GM12878 (cell line): Measurements from ENCODE around the gene MISFA. TPM values are rescaled to one million over a fixed set of nuclear protein-coding genes. Genes with fewer than 3 reads are reported as not detected.

Experiments used
- ATAC-seq: fragments of 200-7000 bp; cut with Tn5 transposase; 3 replicates; pipeline ENCODE4 v1.9.1; 2020; ENCODE audit warnings: mild to moderate bottlenecking, moderate library complexity
- BruUV-seq: library from RNA; stranded (reverse); fragments of 400-500 nt; replicated peaks from 2 replicates; lab custom pipeline; 2021; lab: Mats Ljungman, UMichigan
- CTCF ChIA-PET: fragments of 300-600 bp; sonication (Branson Sonifier 250); formaldehyde crosslinking; extraction: SDS; loops from one replicate; lab custom pipeline; 2021; ENCODE audit warnings: inconsistent platforms; lab: Yijun Ruan, JAX
- POLR2A ChIA-PET: fragments of 350-600 bp; formaldehyde crosslinking; extraction: SDS; loops from one replicate; lab custom pipeline; 2021; ENCODE audit warnings: inconsistent platforms; lab: Charles Lee
- RAD21 ChIA-PET: fragments of 300-600 bp; sonication (Branson Sonifier 250); formaldehyde crosslinking; loops from one replicate; lab custom pipeline; 2023; ENCODE audit warnings: antibody characterized with exemption; ENCODE audit not compliant: unreplicated experiment; lab: Charles Lee
- SMC1A ChIA-PET: fragments of 300-600 bp; sonication (Branson Sonifier 250); formaldehyde crosslinking; loops from one replicate; lab custom pipeline; 2023; ENCODE audit not compliant: unreplicated experiment, uncharacterized antibody; lab: Charles Lee
- DNase-seq: peaks from one replicate; pipeline ENCODE4 v3.0.0-alpha.2; 2011; ENCODE audit warnings: low read depth, low spot score
- FAIRE-seq: peaks from 3 replicates; lab custom pipeline; 2011; peaks lifted over from hg19 to GRCh38; lab: Jason Lieb, UNC
- H2AFZ ChIP-seq: 2 replicates; pipeline ENCODE4 v1.6.0; 2011; ENCODE audit warnings: low read depth, low read length, control low read depth; ENCODE audit not compliant: control insufficient read depth
- H3K27ac ChIP-seq: 2 replicates; pipeline ENCODE4 v1.5.1; 2011; ENCODE audit warnings: control low read depth; ENCODE audit not compliant: control insufficient read depth, insufficient read depth
- H3K27me3 ChIP-seq, 2 experiments: replicated peaks in 1 of 2; 2 replicates each; pipeline versions ENCODE4 v1.6.0 to v1.6.1; 2011; ENCODE audit warnings: low read length in 1 of 2; ENCODE audit not compliant: control insufficient read depth in 2 of 2, insufficient read depth in 2 of 2
- H3K36me3 ChIP-seq, 2 experiments: 2 replicates each; pipeline ENCODE4 v1.5.1; 2011; ENCODE audit warnings: low read length in 1 of 2; ENCODE audit not compliant: control insufficient read depth in 2 of 2, insufficient read depth in 2 of 2
- H3K4me1 ChIP-seq: 2 replicates; pipeline ENCODE4 v1.6.1; 2011; ENCODE audit warnings: mild to moderate bottlenecking, low read length, moderate library complexity, mixed read lengths; ENCODE audit not compliant: control insufficient read depth, insufficient read depth
- H3K4me2 ChIP-seq: 2 replicates; pipeline ENCODE4 v1.6.0; 2011; ENCODE audit warnings: control low read depth; ENCODE audit not compliant: control insufficient read depth, insufficient read depth
- H3K4me3 ChIP-seq: fragments of 200-600 bp; sonication (generic); 2 replicates; pipeline ENCODE4 v1.5.1; 2016
- H3K79me2 ChIP-seq: 2 replicates; pipeline ENCODE4 v1.6.0; 2011; ENCODE audit warnings: low read length; ENCODE audit not compliant: control insufficient read depth, insufficient read depth
- H3K9ac ChIP-seq: 2 replicates; pipeline ENCODE4 v1.8.0; 2011; ENCODE audit warnings: low read length, control low read depth, mixed read lengths; ENCODE audit not compliant: control insufficient read depth, insufficient read depth
- H3K9me3 ChIP-seq: replicated peaks from 3 replicates; pipeline ENCODE4 v1.5.1; 2011; ENCODE audit warnings: mild to moderate bottlenecking, low read length; ENCODE audit not compliant: control insufficient read depth, insufficient read depth
- H4K20me1 ChIP-seq: 2 replicates; pipeline ENCODE4 v1.6.0; 2011; ENCODE audit not compliant: control insufficient read depth, insufficient read depth
- BCL11A ChIP-seq: IDR thresholded peaks from 2 replicates; pipeline ENCODE4 v1.6.1; 2011; ENCODE audit warnings: low read depth, low read length
- CHD2 ChIP-seq: IDR thresholded peaks from 2 replicates; pipeline ENCODE4 v1.6.1; 2011; ENCODE audit warnings: low read depth, low read length, improper control_type of control experiment, borderline replicate concordance
- ETV6 ChIP-seq, 2 experiments: fragments of 450-650 bp in 1 of 2; IDR thresholded peaks in 1 of 2; conservative IDR thresholded peaks in 1 of 2; 2 replicates each; pipeline ENCODE4 v1.6.1; 2014; ENCODE audit warnings: antibody characterized with exemption in 1 of 2, borderline replicate concordance in 1 of 2, low read depth in 1 of 2, mild to moderate bottlenecking in 1 of 2, moderate library complexity in 1 of 2
- JUNB ChIP-seq: IDR thresholded peaks from 2 replicates; pipeline ENCODE4 v1.6.1; 2016; ENCODE audit warnings: antibody characterized with exemption, mild to moderate bottlenecking
- NBN ChIP-seq: fragments of 450-650 bp; IDR thresholded peaks from 2 replicates; pipeline ENCODE4 v1.6.1; 2016
- RCOR1 ChIP-seq: conservative IDR thresholded peaks from 2 replicates; pipeline ENCODE4 v1.6.1; 2012; ENCODE audit warnings: low read depth, low read length, improper control_type of control experiment
- ZNF217 ChIP-seq: fragments of 450-650 bp; IDR thresholded peaks from 2 replicates; pipeline ENCODE4 v1.6.1; 2017; ENCODE audit warnings: antibody characterized with exemption, mild to moderate bottlenecking
- WGBS: methylation state at CpG from one replicate; pipeline ENCODE4 v1.1.6; 2016; ENCODE audit warnings: low lambda C conversion rate; ENCODE audit not compliant: insufficient replicate concordance, insufficient coverage; ENCODE audit errors: missing lambda C conversion rate; 5-methylcytosine and 5-hydroxymethylcytosine counted together
- in situ Hi-C: fragments of 300-500 bp; cut with MboI; formaldehyde crosslinking; loops from 9 replicates; pipeline ENCODE4 v1.14.3; 2018; ENCODE audit warnings: mixed read lengths
- intact Hi-C: fragments of 100-400 bp; cut with micrococcal nuclease; formaldehyde crosslinking; loops from one replicate; pipeline ENCODE4 v1.14.2; 2022; ENCODE audit not compliant: unreplicated experiment
- polyA plus RNA-seq, 11 experiments: library from polyadenylated mRNA; depleted of rRNA in 4 of 11; unstranded in 6 of 11; stranded (reverse) in 5 of 11; fragments of >200 nt; fragmentation: Nextera tagmentation in 4 of 11; fragmentation: Illumina TruSeq in 1 of 11; extraction: Ambion mirVana in 4 of 11; extraction: Trizol in 1 of 11; gene quantifications; 1 replicate in 1 of 11; 2 replicates in 10 of 11; pipeline versions ENCODE4 v1.2.1 to v1.2.3, GENCODE V29; 2011 to 2016; ENCODE audit warnings: inconsistent platforms in 2 of 11, missing spikeins in 2 of 11, low read depth in 1 of 11
- total RNA-seq, 4 experiments: library from RNA; depleted of rRNA in 3 of 4; stranded (reverse); fragments of >200 nt in 3 of 4; fragmentation: Illumina TruSeq in 1 of 4; extraction: Trizol in 1 of 4; gene quantifications; 2 replicates each; pipeline versions ENCODE4 v1.2.1 to v1.2.3, GENCODE V29; 2013 to 2021

Gene MISFA
- total and polyA plus RNA-seq, 10 of the 15 experiments (the other 5 are each of a cell fraction or from before 2014, with no cell fraction given): 0.88 to 4.6 (median 2.3) TPM; not detected in 1

- WGBS: 42% methylated on average over 5 of the region's 5 CpGs
- intact Hi-C loops (no loop called here), in situ Hi-C loops (no loop called here)
- Histone ChIP-seq H3K27me3 (no peaks in the 10 kb centered on the region), H2AFZ (no peak overlapping the region), H3K27ac (0 out of 2 replicates have a peak overlapping the region, but pooled peaks have one; percentile 15), H3K4me2 (peak overlapping the region; percentile 1; the same call in 1 of the 2 replicates), H3K9ac (no peak overlapping the region), H4K20me1 (0 out of 2 replicates have a peak, but pooled peaks cover 2% of the 10 kb centered on the region), H3K79me2 (peaks cover 47% of the 10 kb centered on the region), H3K4me1 (peaks cover 38% of the 10 kb centered on the region), H3K4me3 (peak overlapping the region; percentile 20; the same call in 1 of the 2 replicates), H3K9me3 (no peaks in the 10 kb centered on the region; the same call in 2 of the 3 replicates), H3K36me3 (peaks cover 13% of the 10 kb centered on the region in 2 experiments)
- SMC1A ChIA-PET: interaction anchor here (1.1 to 13.9 kb wide), 6 partner anchors 8 to 150 kb away, joined by 3 to 188 read pairs (median 7); partner anchors contain the start of genes SPTY2D1 and UEVLD
- TF ChIP-seq RCOR1 (no peak), BCL11A (no peak), JUNB (no peak), ETV6 (conservative IDR thresholded peaks at IDR 0.05 in 1 of 2, IDR thresholded peaks at IDR 0.05 in 1 of 2; ENCODE audit: borderline replicate concordance in 1 of 2, low read depth in 1 of 2) (peak in 1 of 2 experiments; percentile 1; a peak in 1 of 4 replicates), ZNF217 (no peak), NBN (no peak), CHD2 (no peak)
- CTCF ChIA-PET: interaction anchor here (0.8 to 6.7 kb wide), 10 partner anchors 8 to 146 kb away, joined by 3 to 80 read pairs (median 4); partner anchors contain the start of genes SPTY2D1 and TSG101
- RAD21 ChIA-PET: interaction anchor here (1.3 to 6.7 kb wide), 3 partner anchors 14 to 30 kb away, joined by 3 to 77 read pairs (median 4); partner anchors contain the start of genes SPTY2D1 and UEVLD
- FAIRE-seq (peak; percentile 23), ATAC-seq (no peak), DNase-seq (no peak)
- no TSS peak for BruUV-seq
- POLR2A ChIA-PET: interaction anchor here (1.0 to 1.9 kb wide), 4 partner anchors 10 to 28 kb away, joined by 3 to 9 read pairs (median 4); no protein-coding TSS in a partner anchor
These were observed 18.9 kb downstream of the MISFA start for GRCh38 chr11:18618342-18619025.
